ENCODE data around the gene CRYL1.

Gene CRYL1

DNA sequence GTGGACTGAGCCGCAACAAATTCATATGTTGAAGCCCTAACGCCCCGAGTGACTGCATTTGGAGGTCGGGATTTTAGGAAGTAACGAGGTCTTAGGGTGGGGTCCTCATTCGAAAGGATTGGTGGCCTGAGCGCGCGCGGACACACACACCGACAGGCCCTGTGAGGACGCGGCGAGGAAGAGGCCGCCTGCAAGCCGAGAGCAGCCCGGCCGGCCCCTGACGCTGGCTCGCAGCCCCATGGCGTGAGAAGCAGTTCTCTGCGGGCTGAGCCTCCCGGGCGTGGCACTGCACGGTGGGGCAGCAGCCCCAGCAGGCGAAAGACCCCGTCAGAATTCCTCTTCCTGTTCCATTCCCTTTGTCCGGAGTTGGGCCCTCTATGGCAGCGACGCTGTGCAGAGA is 131.2 kb downstream of the CRYL1 start:
- no peak for DNase-seq

DNA sequence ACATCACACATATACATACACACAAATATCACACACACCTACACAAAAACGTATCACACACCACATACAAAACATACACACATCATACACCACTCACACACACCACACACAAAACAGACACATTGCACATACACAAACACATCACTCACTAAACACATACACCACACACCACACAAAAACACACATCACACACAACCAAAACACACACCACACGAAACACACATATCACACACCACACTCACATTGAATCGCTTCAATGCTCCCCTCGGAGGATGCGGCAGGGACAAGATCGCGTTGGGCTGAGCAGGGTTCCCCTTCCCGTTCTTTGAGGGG is 131.5 kb downstream of the CRYL1 start:
- no peak for DNase-seq

DNA sequence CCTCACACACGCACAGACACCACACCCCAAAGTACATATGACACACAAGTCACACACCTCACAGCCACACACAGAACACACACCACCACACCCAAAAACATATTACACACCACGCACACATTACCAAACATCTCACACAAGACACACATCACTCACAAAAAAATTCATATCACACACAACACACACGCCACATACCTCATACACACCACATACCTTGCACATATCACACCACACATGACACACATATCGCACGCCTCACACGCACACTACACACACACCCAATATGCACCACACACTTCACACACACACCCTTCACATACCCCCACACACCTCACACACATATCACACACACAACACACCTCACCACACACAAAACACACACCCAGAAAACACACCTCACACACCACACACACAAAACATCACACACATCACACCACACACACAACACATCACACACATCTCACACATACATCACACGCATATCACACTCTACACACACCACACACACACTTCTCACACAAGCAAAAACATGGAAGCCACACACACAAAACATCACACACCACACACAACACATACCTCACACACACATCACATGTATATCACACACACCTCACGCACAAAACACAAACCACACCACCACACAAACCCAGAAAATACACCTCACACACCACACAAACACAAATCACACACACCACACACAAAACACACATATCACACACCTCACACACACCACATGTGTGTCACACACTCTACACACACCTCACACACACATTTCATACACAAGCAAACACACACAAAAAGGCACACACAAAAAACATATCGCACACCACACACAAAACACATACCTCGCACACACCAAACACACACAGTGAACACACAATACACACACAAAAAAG is 132.1 kb downstream of the CRYL1 start:
- DNase-seq, result no peak

DNA sequence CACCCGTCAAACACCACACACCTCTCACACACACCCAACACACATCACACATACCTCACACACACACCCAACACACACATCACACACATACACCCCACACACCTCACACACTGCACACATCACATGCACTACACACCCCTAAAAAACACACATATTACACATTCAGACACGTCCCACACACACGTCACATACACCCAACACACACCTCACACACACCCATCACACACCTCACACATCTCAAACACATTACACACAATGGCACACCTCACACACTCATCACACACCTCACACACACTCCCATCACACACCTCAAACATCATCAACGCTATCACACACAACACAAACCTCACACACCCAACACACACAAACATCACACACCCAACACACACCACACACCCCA is 133.1 kb downstream of the CRYL1 start:
- no peak for DNase-seq

DNA sequence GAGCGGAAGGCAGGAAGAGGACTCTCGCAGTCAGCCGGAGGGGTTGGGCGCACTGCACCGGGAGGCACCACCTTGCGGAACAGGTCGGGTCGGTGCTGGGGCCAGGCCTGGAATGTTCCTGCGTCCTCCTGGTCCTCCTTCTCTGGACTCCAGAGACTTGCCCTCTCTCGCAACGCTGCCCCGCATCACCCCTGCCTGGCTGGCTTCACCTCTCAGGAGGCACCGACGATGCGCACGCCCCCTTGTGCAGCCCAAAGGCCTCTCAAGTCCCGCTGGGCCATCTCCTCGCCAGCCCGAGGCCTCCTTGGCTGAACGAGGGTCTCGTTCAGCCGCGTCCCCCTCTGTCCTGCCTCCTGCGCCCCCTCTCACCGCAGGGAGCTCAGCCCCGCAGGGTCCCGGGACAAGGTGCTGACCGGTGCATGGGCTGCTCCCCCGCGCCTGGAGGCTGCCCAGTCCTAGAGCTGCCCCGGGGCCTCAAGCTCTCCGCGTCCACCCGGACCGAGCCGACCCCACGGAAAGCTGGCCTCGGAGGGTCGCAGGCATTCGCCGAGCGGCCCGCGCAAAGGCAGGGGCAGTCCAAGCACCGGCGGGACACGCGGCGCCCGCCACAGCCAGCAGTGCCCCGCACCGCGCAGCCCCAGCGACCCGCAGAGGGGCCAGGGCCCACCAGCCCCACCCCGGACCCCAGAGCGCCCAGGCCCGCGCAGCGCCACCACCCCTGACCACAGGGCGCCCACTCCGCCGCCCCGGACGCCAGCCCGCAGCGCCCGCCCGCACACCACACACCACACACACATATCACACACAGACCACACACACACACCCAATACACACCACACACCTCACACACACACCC is 133.8 kb downstream of the CRYL1 start:
- DNase-seq, result no peak

DNA sequence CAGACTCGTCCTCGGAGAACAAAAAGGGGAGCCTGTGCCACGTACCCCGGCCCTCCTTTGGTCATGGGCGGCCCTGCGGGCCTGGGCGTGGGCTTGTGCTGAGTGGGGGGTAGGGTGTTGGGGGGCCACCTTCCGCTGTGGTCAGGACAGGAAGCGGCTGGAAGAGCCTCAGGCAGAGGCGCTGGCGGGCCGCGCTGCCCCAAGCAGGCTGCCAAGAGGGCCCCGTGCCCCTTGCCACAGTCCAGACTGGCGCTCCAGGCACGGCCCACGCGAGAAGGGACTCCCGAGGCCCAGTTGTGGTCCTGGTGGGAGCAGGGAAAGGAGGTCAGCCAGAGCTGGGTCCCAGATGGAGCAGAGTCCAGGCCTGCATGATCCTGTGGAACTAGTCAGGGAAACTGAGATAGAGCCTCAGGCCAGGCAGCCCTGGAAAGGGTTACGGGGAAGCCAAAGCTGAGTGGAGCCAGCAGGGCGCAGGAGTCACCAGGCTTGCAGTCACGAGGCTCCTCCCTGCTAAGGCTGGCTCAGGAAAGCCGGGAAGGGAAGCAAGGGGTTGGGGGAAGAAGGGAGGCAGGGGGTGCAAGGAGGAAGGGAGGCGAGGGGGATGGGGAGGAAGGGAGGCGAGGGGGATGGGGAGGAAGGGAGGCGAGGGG is 135.0 kb downstream of the CRYL1 start:
- DNase-seq, result no peak

DNA sequence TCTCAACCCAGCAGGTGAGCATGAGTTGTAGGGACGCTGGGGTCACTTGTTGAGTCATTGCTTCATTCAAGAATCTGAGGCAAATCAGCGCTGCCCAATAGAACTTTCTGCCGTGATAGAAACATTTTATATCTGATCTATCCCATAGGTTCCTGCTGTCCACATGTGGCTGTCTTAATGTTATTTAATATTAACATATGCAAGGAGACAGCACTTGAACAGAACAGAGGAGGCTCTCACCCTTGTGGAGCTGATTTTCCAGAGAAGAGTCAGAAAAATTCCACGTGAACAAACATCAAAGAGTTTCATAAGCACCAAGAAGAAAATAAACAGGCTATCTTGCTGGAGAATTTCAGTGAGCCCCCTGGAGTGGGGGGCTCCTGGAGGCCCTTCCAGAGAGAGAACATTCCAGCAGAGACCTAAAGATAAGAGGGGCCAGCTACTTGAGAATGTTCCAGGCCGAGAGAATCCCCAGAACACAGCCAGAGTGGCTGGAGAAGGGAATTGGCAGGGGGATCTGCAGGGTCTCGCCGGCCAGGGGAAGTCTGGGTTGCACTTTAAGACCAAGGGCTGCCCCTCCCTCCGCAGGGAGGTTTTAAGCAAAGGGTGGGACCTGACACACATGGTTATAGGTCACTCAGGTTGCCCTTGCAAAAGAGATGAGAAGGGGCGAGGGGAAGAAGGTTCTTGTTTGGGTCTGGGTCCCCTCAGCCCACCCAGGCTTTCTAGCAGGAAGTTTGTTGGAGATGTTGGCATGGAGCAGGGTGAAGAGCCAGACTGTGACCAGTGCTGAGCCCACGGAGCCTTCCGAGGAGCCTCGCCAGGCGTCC is 135.7 kb downstream of the CRYL1 start:
- DNase-seq, result no peak

DNA sequence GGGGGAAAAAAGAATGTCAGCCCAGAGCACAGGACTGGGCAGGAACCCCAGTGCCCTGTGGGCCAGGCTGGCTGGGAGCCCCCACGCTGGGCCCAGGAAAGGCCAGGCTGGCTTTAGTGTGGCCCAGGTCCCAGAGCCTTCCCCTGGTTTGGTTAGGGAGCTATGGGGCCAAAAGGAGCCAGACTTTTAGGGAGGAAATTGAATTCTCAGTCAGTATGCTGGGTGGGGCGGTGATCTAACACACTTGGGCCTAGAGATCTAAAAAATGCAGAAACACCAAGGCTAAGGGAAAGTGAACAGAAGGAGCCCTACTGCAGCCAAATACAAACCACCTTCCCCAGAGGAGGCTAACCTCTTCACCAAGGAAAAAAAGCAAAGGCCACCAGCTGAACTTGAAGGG is 137.5 kb downstream of the CRYL1 start:
- no peak for DNase-seq

DNA sequence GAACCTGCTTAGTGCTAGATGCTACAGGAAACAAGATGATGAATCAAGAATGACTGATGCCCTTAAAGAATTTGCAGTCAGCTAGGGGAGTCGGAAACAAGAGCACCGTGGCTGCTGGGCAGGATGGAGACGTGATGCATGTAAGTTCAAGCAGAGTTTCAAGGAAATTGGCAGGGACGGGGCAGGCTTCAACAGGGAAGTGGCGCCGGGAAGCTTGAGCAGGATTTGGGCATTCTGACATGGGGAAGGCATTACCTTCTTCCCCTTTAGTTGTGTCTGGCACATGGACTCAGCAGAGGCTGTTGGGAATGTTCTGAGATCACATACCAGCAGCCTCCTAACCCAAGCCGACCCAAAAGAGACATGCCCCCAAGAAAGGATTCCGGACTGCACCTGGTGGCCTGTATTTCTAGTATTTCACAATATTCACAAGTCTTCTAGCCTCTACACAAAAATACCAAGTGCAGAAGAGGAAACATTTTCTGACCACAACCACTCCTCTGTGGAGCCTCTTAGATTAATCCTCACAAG is 138.2 kb downstream of the CRYL1 start:
- DNase-seq, result no peak

DNA sequence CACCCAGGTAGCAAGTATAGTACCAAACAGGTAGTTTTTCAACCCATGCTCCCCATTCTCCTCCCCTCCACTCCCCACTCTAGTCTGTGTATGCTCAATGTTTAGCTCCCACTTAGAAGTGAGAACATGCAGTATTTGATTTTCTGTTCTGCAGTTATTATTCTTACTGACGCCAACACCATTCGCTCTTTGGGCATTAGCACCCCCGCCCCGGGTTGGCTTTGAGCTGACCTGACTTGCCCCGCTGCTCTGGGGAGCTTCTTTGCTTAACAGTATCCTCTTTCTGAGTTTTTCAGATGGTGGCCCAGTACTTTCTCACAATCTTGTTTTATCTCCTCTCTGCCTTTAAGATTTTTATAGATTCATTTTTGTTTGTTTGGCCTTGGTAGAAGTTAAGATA is 138.7 kb downstream of the CRYL1 start:
- DNase-seq, result no peak

DNA sequence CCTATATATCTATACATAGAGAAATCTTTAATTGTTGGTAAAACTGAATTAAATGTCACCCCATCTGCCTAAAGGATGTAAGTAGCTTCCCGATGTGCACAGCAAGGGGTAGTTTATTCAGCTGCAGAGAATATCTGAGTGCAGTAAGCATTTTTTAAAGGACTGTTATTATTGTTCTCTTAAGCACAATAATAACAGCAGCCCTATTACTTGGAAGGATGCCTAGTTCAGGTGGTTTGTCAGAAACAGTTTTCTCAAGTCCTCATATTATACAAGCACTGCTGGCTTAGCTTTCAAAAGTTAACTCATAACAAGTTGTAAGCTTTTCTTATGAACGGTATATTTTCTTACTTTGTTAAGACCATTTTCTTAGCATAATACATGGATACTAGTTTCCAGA is 142.6 kb downstream of the CRYL1 start:
- no peak for DNase-seq

DNA sequence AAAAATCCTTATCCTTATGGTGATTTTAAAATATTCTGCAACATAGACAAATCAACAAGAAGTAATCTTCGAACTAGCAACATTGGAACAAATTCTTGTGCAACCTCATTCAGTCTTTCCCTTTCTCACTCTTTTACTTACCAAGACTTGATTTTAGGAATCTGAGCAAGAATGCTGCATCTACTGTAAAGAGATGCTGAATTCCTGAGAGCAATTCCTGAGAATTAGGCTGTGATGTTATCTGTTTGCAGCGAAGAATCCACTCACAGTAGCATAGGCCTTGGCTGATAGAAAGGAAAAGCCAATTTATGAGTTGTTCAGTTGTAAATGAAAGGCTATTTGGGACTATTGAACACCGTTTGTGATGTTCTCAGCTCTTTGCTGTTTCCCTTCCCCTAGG is 144.3 kb downstream of the CRYL1 start:
- DNase-seq, result no peak

DNA sequence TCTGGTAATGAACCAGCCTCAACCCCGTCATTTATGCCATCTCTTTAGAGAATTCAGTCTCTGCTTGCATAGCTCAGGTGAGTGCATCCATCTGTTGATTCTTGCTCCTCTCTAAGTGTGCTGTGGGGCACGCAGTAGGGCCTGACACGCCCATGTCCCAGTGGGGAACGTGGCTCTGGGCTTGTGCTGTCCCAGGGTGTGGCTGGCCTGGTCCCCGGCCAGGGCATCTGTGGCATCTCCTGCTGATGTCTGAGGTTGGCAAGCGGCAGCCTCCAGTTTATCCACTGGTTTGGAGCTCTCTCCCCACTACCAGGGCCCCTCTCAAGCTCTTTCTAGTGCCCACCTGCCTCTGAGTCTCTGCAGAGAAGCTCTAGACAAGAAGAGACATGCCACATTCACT is 146.9 kb downstream of the CRYL1 start:
- DNase-seq, result no peak

DNA sequence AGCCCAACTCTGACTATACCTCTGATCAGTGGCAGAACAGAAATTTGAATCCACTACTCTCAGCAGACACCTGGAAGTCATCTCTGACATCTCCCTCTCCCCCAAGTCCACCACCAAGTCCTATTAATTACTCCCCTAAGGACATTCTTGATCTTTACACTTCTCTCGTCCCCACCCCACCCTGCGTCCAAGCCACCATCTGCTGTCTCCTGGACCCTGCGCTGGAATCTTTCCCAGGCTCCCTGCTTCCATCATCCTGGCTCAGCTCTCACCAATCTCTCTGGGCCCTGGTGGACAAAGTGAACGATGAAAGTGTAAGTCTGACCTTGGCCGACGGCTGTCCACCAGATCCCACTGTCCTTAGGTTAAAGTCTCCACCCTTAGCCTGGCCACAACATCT is 147.9 kb downstream of the CRYL1 start:
- no peak for DNase-seq

DNA sequence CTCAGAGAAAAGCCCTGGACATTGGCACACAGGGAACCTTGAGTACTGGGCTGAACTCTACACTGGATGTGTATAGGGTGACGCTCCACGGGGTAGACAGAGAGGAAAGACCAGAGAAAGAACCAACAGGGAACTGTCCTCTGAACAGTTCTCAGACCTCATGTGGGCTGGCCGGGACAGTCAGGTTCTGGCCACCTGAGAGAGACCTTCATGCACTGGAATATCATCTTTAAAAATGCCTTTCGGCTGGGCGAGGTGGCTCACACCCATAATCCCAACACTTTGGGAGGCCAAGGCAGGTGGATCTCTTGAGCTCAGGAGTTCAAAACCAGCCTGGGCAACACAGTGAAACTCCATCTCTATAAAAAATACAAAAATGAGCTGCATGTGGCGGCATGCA is 149.8 kb downstream of the CRYL1 start:
- DNase-seq, result no peak

DNA sequence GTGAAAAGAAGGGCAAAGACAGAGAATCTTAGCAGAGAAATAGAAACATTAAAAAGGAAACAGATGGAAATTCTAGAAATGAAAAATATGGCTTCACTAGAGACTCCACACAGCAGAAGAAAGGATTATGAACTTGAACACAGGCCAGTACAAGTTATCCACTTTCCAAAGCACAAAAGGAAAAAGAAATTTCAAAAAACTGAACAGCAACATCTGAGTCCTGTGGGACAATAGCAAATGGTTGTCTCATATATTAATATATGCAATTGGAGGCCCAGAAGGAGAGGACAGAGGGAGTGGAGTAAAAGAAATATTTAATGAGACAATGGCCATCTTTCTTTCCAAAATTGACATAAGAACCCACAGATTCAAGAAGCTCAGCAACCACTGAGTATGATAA is 151.8 kb downstream of the CRYL1 start:
- no peak for DNase-seq

DNA sequence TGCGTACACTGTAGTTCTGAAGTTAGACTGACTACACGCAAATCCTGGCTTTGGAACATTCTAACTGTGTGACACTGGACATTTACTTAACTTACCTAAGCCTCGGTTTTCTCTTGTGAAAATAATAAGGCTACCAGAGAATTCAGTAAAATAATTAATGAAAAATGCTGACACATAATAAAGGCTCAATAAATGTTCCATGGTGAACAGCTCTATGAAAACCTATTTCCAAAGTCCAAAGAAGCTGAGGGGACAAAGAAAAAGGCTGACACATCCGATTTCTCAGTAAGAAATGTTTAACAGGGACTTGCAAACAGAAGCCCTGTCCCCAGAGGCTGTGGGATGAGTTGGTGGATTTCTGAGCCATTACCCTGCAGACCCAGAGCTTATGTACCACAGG is 153.8 kb downstream of the CRYL1 start:
- no peak for DNase-seq

DNA sequence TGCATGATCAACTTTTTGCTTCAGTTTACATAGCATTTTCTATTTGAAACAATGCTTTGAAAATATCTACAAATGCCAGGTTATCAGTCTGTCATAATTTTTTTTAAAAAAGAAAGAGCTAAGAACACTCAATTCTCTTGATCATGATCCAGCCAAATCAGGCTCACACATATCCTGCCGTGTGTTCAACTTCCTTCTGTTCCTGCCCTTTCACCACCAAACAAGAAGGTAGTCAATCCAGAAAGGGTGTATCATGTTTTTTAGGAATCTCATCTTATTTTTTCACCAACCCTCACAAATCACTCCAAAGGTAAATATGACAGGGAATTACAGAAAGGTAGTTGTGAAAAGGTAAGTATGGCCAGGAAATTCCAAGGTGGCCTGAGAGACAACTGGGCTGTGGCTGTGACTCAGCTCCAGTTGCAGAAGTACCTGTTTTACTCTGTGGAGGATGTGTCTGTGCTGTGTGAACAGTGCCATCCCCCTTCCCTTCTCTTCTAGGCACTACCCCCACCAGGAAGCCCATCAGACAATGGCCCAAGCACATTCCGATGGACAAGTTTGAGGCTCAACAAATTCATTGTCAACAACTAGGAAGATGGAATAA is 154.7 kb downstream of the CRYL1 start:
- no peak for DNase-seq

DNA sequence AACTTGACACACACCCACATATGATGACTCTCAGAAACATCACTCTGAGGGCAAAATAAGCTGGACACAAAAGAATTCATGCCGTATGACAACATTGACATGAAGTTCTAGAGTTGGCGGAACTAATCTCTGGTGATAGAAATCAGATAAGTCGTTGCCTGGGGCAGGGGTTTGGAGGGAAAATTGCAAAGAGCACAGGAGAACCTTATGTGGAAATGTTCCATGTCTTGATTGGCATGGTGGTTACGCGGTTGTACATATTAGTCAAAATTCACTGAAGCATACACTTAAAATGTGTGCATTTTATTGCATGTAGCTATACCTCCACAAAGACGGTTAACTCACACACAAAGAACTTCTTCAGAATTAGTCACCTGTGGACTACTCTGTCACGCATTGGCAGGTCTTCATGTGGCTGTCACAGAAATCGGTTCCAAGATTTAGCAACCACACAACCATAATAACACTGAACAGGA is 155.7 kb downstream of the CRYL1 start:
- DNase-seq, result peak; percentile 48

DNA sequence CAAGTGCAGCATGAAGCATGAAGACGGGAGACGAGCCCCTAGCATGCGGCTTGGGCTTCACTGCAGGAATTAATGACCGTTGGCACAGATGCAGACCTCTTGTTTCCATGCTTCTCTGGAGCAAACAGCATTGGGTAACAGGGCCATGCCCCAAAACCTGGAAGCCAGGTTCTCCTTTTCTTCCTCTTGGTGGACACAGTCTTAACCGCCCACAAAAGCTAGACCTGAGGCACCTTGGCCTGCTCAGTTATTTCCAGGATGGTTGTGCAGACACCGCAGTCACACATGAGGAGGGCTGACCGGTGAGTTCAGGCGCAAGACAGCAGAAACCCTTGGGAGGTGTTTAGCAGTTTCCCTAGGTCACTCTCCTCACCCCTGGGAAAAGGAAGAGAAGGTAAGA is 159.6 kb downstream of the CRYL1 start:
- DNase-seq, result no peak

DNA sequence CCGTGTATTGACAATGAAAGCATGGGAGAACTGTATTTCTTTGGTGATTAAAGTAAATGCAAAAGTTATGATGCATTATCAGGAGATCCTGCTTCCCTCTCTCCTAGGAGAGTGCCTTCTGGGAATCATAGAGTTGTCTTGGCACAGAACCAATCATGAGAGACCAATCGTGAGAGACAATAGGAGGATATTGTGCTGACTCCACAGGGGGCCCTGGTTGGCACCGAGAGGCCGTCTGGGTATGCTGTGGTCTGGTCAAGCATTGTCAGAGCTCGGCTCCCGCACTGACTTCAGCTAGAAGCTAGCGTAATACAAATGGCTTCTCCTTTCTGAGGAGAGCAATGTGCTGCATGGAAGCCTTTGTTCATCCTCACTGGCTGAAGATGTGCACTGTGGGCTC is 162.1 kb downstream of the CRYL1 start:
- no peak for DNase-seq

DNA sequence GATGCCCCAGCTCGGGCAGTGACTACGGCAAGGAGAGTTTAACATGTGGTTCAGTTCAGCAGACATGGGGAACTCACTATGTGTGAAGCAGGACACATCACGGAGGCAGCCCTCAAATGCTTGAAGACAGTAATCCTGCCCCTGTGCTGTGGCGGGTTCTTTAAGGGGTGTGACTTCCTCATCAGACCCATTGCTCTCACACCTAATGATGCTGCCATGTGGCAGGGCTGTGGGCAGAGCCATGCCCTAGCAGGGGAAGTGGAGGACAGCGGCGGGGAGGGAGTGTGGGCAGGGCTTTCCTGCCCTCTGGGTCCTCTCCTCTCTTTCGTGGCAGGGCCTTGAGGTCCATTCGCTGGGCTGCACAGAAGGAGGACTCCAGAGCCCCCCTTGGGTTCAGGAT is 162.5 kb downstream of the CRYL1 start:
- no peak for DNase-seq
